NCI-H2107 (cell line): ENCODE results near the gene FAM43A.

Experiments
- DNase-seq: peaks from one replicate; lab custom pipeline; 2025; lab: John Stamatoyannopoulos, UW

FAM43A gene

GRCh38 chr3:194676471-194676870 is 9.2 kb upstream of the FAM43A start:
- DNase-seq: no peak

- no peak for DNase-seq
Observed at GRCh38 chr3:194680888-194681615, 4.6 kb upstream of the FAM43A start.

GRCh38 chr3:194682189-194682693 is 3.4 kb upstream of the FAM43A start:
- no peak for DNase-seq

- DNase-seq: peak; percentile 95
Observed at GRCh38 chr3:194682694-194683310, 2.9 kb upstream of the FAM43A start.

GRCh38 chr3:194683380-194683779 is 2.3 kb upstream of the FAM43A start:
- DNase-seq: no peak

GRCh38 chr3:194685065-194685717 is 492 bp upstream of the FAM43A start:
- DNase-seq: no peak

- DNase-seq: no peak
Observed at GRCh38 chr3:194686414-194686815, 732 bp downstream of the FAM43A start.

- DNase-seq: no peak
Observed at GRCh38 chr3:194686816-194687637, 1.3 kb downstream of the FAM43A start.

GRCh38 chr3:194687638-194688199 is 2.0 kb downstream of the FAM43A start:
- DNase-seq: peak; percentile 79

GRCh38 chr3:194688200-194688740 is 2.6 kb downstream of the FAM43A start:
- DNase-seq: no peak

- DNase-seq: no peak
Observed at GRCh38 chr3:194688946-194689345, 3.3 kb downstream of the FAM43A start.

GRCh38 chr3:194689493-194689944 is 3.8 kb downstream of the FAM43A start:
- DNase-seq: no peak

GRCh38 chr3:194690501-194691372 is 5.1 kb downstream of the FAM43A start:
- peak; percentile 70 for DNase-seq

- DNase-seq: peak; percentile 66
Observed at GRCh38 chr3:194691481-194692283, 6.0 kb downstream of the FAM43A start.

- DNase-seq: no peak
Observed at GRCh38 chr3:194696702-194697101, 11.0 kb downstream of the FAM43A start.

GRCh38 chr3:194702545-194702944 is 16.9 kb downstream of the FAM43A start:
- DNase-seq: no peak

- DNase-seq: no peak
Observed at GRCh38 chr3:194705227-194705626, 19.5 kb downstream of the FAM43A start.

- DNase-seq: no peak
Observed at GRCh38 chr3:194705761-194706160, 20.1 kb downstream of the FAM43A start.

- DNase-seq: no peak
Observed at GRCh38 chr3:194707147-194707540, 21.5 kb downstream of the FAM43A start.

- DNase-seq: no peak
Observed at GRCh38 chr3:194711286-194711685, 25.6 kb downstream of the FAM43A start.
